ENCODE results near the gene ASIC4.

- TF ChIP-seq CTCF (IDR thresholded peaks at IDR 0.05; ENCODE audit: control extremely low read depth in 1 of 3, insufficient read depth in 1 of 3, low read depth in 1 of 3, low read length in 3 of 3) (peak in 2 of 3 experiments; percentile 65 to 74; a peak in 3 of 4 replicates), ASH2L (IDR thresholded peaks at IDR 0.05; ENCODE audit: low read length) (no peak), SAP30 (IDR thresholded peaks at IDR 0.05; ENCODE audit: insufficient read depth, insufficient replicate concordance, low read length) (no peak), CTBP2 (IDR thresholded peaks at IDR 0.05; ENCODE audit: borderline replicate concordance, insufficient read depth, insufficient read length, low read length) (no peak), GABPA (IDR thresholded peaks at IDR 0.05; ENCODE audit: borderline replicate concordance, insufficient read depth, low read length) (no peak), POLR2AphosphoS5 (IDR thresholded peaks at IDR 0.05; ENCODE audit: low read depth, low read length) (no peak)
Measured at GRCh38 chr2:219490186-219490585, 24.1 kb upstream of the ASIC4 start.
